ENCODE results near the gene ACTG1.

DNA sequence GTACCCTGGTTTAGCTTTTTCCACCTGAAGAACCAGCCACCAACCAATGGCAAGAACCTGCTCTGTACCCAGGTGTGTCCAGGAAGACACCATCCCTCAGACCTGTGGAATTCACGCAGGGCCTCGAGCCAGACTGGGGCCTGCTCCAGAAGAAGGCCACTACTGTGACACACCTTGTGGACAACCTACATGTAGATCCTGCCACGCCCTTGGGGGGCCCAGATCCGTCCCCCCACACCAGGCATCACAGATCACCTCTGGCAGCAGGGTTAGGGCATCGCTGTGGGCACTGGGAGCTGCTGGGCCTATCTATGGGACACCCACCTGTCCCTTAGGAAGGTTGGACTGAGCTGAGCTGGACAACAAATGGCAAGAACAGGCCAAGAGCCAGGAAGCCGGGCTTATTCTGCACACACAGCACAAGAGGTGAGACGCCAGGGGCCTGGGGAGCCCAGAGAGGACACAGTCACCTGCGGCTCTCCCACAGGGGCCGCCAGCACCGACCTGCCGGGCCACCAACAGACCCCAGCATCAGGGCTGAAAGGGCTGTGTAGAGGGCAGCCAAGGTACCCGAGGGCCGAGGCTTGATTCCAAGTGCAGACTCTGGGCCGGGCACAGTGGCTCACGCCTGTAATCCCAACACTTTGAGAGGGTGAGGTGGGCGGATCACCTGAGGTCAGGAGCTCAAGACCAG is 31.8 kb upstream of the ACTG1 start:
- TF ChIP-seq, protein P1, sequence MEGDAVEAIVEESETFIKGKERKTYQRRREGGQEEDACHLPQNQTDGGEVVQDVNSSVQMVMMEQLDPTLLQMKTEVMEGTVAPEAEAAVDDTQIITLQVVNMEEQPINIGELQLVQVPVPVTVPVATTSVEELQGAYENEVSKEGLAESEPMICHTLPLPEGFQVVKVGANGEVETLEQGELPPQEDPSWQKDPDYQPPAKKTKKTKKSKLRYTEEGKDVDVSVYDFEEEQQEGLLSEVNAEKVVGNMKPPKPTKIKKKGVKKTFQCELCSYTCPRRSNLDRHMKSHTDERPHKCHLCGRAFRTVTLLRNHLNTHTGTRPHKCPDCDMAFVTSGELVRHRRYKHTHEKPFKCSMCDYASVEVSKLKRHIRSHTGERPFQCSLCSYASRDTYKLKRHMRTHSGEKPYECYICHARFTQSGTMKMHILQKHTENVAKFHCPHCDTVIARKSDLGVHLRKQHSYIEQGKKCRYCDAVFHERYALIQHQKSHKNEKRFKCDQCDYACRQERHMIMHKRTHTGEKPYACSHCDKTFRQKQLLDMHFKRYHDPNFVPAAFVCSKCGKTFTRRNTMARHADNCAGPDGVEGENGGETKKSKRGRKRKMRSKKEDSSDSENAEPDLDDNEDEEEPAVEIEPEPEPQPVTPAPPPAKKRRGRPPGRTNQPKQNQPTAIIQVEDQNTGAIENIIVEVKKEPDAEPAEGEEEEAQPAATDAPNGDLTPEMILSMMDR (conservative IDR thresholded peaks at IDR 0.05) = no peak
- TF ChIP-seq ZFX (IDR thresholded peaks at IDR 0.05) = no peak
